ENCODE measurements around the gene SEC23A.

The SEC23A gene

DNA sequence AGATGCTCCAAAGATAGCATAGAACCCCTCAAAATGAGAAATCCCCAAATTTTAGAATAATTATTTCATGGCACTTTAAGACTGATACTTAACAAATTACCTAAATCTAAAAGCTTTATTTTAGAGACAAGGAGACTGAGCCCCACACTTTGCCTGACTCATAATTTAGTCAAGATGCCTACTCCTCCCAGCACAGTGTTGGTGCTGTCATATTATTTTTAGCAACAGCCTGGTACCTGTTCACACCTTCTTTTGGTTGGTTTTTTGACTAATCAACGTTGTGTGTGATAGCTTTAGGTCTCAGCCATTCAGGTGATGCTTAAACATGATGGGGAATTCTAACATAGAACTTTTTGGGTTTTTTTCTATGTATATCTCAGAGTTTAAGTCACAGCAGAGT lies 120.2 kb downstream of the SEC23A start:
- DNase-seq, result no peak

DNA sequence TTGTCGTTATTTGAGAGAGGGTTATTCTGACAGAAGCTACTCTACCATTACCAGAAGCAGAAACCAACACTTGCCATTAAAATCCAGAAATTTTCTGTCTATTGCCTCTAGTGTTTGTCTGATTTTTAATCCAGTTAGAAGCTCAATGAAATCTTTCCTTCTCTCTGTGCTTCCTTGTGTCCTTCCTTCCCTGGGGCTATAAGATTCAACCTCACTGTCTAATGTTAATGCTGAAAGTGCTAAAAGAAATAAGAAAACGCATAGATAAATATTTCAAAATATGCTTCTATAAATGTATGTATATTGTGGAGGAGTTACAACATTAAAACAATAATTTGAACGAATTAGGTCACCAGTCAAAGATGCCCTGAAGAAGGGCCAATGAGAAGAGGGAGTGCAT lies 120.8 kb downstream of the SEC23A start:
- no peak for DNase-seq
